ENCODE measurements around the gene NT5C.

DNA sequence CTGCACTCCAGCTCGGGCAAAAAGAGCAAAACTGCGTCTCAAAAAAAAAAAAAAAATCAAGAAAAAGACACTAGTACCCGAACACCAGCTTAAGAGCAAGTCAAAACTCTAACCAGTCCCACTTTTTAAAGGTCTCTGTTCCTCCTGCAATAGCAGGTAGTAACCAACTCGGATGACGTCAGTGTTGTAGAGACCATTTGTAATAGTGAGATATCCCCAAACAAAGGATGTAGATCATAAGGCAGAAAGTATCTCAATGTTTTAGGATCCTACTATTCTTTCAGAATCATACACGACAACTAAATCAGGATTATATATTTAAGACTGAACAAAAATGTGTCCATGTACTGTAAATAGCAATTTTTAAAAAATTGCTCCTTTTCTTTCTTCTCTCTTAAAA, 20.4 kb upstream of the NT5C start:
- no peak for TF ChIP-seq CTCF (IDR thresholded peaks at IDR 0.05)
- TF ChIP-seq POLR2A (IDR thresholded peaks at IDR 0.05), result no peak

Data from uterus (tissue), 2 donors.